GM12878 (cell line): ENCODE results near the gene ACTMAP. TPM values are rescaled to one million over a fixed set of nuclear protein-coding genes. Genes with fewer than 3 reads are reported as not detected.

Source experiments
- ATAC-seq: fragments of 200-7000 bp; cut with Tn5 transposase; 3 replicates; pipeline ENCODE4 v1.9.1; 2020; ENCODE audit warnings: mild to moderate bottlenecking, moderate library complexity
- BruUV-seq: library from RNA; stranded (reverse); fragments of 400-500 nt; replicated peaks from 2 replicates; lab custom pipeline; 2021; lab: Mats Ljungman, UMichigan
- CTCF ChIA-PET: fragments of 300-600 bp; sonication (Branson Sonifier 250); formaldehyde crosslinking; extraction: SDS; loops from one replicate; lab custom pipeline; 2021; ENCODE audit warnings: inconsistent platforms; lab: Yijun Ruan, JAX
- POLR2A ChIA-PET: fragments of 350-600 bp; formaldehyde crosslinking; extraction: SDS; loops from one replicate; lab custom pipeline; 2021; ENCODE audit warnings: inconsistent platforms; lab: Charles Lee
- RAD21 ChIA-PET: fragments of 300-600 bp; sonication (Branson Sonifier 250); formaldehyde crosslinking; loops from one replicate; lab custom pipeline; 2023; ENCODE audit warnings: antibody characterized with exemption; ENCODE audit not compliant: unreplicated experiment; lab: Charles Lee
- SMC1A ChIA-PET: fragments of 300-600 bp; sonication (Branson Sonifier 250); formaldehyde crosslinking; loops from one replicate; lab custom pipeline; 2023; ENCODE audit not compliant: unreplicated experiment, uncharacterized antibody; lab: Charles Lee
- DNase-seq: peaks from one replicate; pipeline ENCODE4 v3.0.0-alpha.2; 2011; ENCODE audit warnings: low read depth, low spot score
- FAIRE-seq: peaks from 3 replicates; lab custom pipeline; 2011; peaks lifted over from hg19 to GRCh38; lab: Jason Lieb, UNC
- H2AFZ ChIP-seq: 2 replicates; pipeline ENCODE4 v1.6.0; 2011; ENCODE audit warnings: low read depth, low read length, control low read depth; ENCODE audit not compliant: control insufficient read depth
- H3K27ac ChIP-seq: 2 replicates; pipeline ENCODE4 v1.5.1; 2011; ENCODE audit warnings: control low read depth; ENCODE audit not compliant: control insufficient read depth, insufficient read depth
- H3K27me3 ChIP-seq, 2 experiments: replicated peaks in 1 of 2; 2 replicates each; pipeline versions ENCODE4 v1.6.0 to v1.6.1; 2011; ENCODE audit warnings: low read length in 1 of 2; ENCODE audit not compliant: control insufficient read depth in 2 of 2, insufficient read depth in 2 of 2
- H3K36me3 ChIP-seq, 2 experiments: 2 replicates each; pipeline ENCODE4 v1.5.1; 2011; ENCODE audit warnings: low read length in 1 of 2; ENCODE audit not compliant: control insufficient read depth in 2 of 2, insufficient read depth in 2 of 2
- H3K4me1 ChIP-seq: 2 replicates; pipeline ENCODE4 v1.6.1; 2011; ENCODE audit warnings: mild to moderate bottlenecking, low read length, moderate library complexity, mixed read lengths; ENCODE audit not compliant: control insufficient read depth, insufficient read depth
- H3K4me2 ChIP-seq: 2 replicates; pipeline ENCODE4 v1.6.0; 2011; ENCODE audit warnings: control low read depth; ENCODE audit not compliant: control insufficient read depth, insufficient read depth
- H3K4me3 ChIP-seq: fragments of 200-600 bp; sonication (generic); 2 replicates; pipeline ENCODE4 v1.5.1; 2016
- H3K79me2 ChIP-seq: 2 replicates; pipeline ENCODE4 v1.6.0; 2011; ENCODE audit warnings: low read length; ENCODE audit not compliant: control insufficient read depth, insufficient read depth
- H3K9ac ChIP-seq: 2 replicates; pipeline ENCODE4 v1.8.0; 2011; ENCODE audit warnings: low read length, control low read depth, mixed read lengths; ENCODE audit not compliant: control insufficient read depth, insufficient read depth
- H3K9me3 ChIP-seq: replicated peaks from 3 replicates; pipeline ENCODE4 v1.5.1; 2011; ENCODE audit warnings: mild to moderate bottlenecking, low read length; ENCODE audit not compliant: control insufficient read depth, insufficient read depth
- H4K20me1 ChIP-seq: 2 replicates; pipeline ENCODE4 v1.6.0; 2011; ENCODE audit not compliant: control insufficient read depth, insufficient read depth
- EED ChIP-seq: sonication (generic); IDR thresholded peaks from 2 replicates; pipeline ENCODE4 v1.6.1; 2016; ENCODE audit warnings: antibody characterized with exemption, low read depth
- JUNB ChIP-seq: IDR thresholded peaks from 2 replicates; pipeline ENCODE4 v1.6.1; 2016; ENCODE audit warnings: antibody characterized with exemption, mild to moderate bottlenecking
- KDM1A ChIP-seq: fragments of 200-600 bp; sonication (generic); IDR thresholded peaks from 2 replicates; pipeline ENCODE4 v1.6.1; 2016; ENCODE audit warnings: borderline replicate concordance
- SMAD1 ChIP-seq: fragments of 450-650 bp; IDR thresholded peaks from 2 replicates; pipeline ENCODE4 v1.6.1; 2018; ENCODE audit warnings: mild to moderate bottlenecking, low read depth; ENCODE audit not compliant: partially characterized antibody
- SUZ12 ChIP-seq: fragments of 200-600 bp; sonication (generic); IDR thresholded peaks from one replicate; pipeline ENCODE4 v1.6.1; 2018; ENCODE audit warnings: antibody characterized with exemption, mild to moderate bottlenecking; ENCODE audit not compliant: unreplicated experiment
- YY1 ChIP-seq: IDR thresholded peaks from 2 replicates; pipeline ENCODE4 v1.6.1; 2011; ENCODE audit warnings: low read depth, mild to moderate bottlenecking, low read length
- WGBS: methylation state at CpG from one replicate; pipeline ENCODE4 v1.1.6; 2016; ENCODE audit warnings: low lambda C conversion rate; ENCODE audit not compliant: insufficient replicate concordance, insufficient coverage; ENCODE audit errors: missing lambda C conversion rate; 5-methylcytosine and 5-hydroxymethylcytosine counted together
- in situ Hi-C: fragments of 300-500 bp; cut with MboI; formaldehyde crosslinking; loops from 9 replicates; pipeline ENCODE4 v1.14.3; 2018; ENCODE audit warnings: mixed read lengths
- intact Hi-C: fragments of 100-400 bp; cut with micrococcal nuclease; formaldehyde crosslinking; loops from one replicate; pipeline ENCODE4 v1.14.2; 2022; ENCODE audit not compliant: unreplicated experiment
- polyA plus RNA-seq, 11 experiments: library from polyadenylated mRNA; depleted of rRNA in 4 of 11; unstranded in 6 of 11; stranded (reverse) in 5 of 11; fragments of >200 nt; fragmentation: Nextera tagmentation in 4 of 11; fragmentation: Illumina TruSeq in 1 of 11; extraction: Ambion mirVana in 4 of 11; extraction: Trizol in 1 of 11; gene quantifications; 1 replicate in 1 of 11; 2 replicates in 10 of 11; pipeline versions ENCODE4 v1.2.1 to v1.2.3, GENCODE V29; 2011 to 2016; ENCODE audit warnings: inconsistent platforms in 2 of 11, missing spikeins in 2 of 11, low read depth in 1 of 11
- total RNA-seq, 4 experiments: library from RNA; depleted of rRNA in 3 of 4; stranded (reverse); fragments of >200 nt in 3 of 4; fragmentation: Illumina TruSeq in 1 of 4; extraction: Trizol in 1 of 4; gene quantifications; 2 replicates each; pipeline versions ENCODE4 v1.2.1 to v1.2.3, GENCODE V29; 2013 to 2021
- TF ChIP-seq, protein P1 (sequence below): fragments of 450-650 bp; IDR thresholded peaks from 2 replicates; pipeline ENCODE4 v1.6.1; 2017; ENCODE audit warnings: mild to moderate bottlenecking, low read depth, inconsistent platforms; ENCODE audit not compliant: poor library complexity, severe bottlenecking
- TF ChIP-seq, protein P2 (sequence below): fragments of 450-650 bp; formaldehyde crosslinking; IDR thresholded peaks from 2 replicates; pipeline ENCODE4 v1.4.0; 2020; ENCODE audit warnings: mild to moderate bottlenecking, moderate library complexity

ACTMAP gene
- total and polyA plus RNA-seq, 10 of the 15 experiments (the other 5 are each of a cell fraction or from before 2014, with no cell fraction given): 3.0 to 26.2 (median 11.1) TPM

DNA sequence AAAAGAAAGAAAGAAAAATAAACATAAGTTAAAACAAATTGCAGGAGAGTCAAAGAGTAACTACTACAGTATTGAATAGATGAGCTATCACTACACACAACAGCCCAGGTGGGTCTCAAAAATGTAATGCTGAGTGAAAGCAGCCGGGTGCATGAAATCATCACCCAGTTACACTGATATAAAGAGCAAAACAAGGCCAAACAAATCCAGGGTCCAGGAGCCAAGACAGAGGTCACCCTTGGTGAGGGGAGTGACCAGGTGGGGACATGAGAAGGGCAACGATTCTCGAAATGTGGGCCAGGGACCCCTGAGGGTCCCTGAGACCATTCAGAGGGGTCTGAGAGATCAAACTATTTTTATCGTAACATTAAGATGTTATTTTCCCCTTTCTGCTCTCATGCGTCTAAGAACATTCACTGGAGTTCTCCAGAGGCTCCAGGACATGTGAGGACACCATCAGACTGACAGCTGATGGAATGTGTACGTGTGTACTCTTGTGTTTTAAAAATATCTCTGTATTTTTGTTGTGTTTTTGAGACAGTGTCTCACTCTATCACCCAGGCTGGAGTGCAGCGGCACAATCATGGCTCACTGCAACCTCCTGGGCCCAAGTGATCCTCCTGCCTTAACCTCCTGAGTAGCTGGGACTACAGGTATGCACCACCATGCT, 44.2 kb downstream of the ACTMAP start:
- H3K4me1 ChIP-seq: no peaks in the 10 kb centered on the region
- no peak for FAIRE-seq
- WGBS: 80% methylated on average over 7 of the region's 7 CpGs
- no TSS peak for BruUV-seq
- H3K9me3 ChIP-seq: no peaks in the 10 kb centered on the region
- SMC1A ChIA-PET: no interaction called here
- TF ChIP-seq YY1: no peak
- TF ChIP-seq JUNB: no peak
- TF ChIP-seq KDM1A: no peak
- no peak for TF ChIP-seq SUZ12
- TF ChIP-seq, protein P1, sequence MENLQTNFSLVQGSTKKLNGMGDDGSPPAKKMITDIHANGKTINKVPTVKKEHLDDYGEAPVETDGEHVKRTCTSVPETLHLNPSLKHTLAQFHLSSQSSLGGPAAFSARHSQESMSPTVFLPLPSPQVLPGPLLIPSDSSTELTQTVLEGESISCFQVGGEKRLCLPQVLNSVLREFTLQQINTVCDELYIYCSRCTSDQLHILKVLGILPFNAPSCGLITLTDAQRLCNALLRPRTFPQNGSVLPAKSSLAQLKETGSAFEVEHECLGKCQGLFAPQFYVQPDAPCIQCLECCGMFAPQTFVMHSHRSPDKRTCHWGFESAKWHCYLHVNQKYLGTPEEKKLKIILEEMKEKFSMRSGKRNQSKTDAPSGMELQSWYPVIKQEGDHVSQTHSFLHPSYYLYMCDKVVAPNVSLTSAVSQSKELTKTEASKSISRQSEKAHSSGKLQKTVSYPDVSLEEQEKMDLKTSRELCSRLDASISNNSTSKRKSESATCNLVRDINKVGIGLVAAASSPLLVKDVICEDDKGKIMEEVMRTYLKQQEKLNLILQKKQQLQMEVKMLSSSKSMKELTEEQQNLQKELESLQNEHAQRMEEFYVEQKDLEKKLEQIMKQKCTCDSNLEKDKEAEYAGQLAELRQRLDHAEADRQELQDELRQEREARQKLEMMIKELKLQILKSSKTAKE: no peak
- TF ChIP-seq EED: no peak
- TF ChIP-seq, protein P2, sequence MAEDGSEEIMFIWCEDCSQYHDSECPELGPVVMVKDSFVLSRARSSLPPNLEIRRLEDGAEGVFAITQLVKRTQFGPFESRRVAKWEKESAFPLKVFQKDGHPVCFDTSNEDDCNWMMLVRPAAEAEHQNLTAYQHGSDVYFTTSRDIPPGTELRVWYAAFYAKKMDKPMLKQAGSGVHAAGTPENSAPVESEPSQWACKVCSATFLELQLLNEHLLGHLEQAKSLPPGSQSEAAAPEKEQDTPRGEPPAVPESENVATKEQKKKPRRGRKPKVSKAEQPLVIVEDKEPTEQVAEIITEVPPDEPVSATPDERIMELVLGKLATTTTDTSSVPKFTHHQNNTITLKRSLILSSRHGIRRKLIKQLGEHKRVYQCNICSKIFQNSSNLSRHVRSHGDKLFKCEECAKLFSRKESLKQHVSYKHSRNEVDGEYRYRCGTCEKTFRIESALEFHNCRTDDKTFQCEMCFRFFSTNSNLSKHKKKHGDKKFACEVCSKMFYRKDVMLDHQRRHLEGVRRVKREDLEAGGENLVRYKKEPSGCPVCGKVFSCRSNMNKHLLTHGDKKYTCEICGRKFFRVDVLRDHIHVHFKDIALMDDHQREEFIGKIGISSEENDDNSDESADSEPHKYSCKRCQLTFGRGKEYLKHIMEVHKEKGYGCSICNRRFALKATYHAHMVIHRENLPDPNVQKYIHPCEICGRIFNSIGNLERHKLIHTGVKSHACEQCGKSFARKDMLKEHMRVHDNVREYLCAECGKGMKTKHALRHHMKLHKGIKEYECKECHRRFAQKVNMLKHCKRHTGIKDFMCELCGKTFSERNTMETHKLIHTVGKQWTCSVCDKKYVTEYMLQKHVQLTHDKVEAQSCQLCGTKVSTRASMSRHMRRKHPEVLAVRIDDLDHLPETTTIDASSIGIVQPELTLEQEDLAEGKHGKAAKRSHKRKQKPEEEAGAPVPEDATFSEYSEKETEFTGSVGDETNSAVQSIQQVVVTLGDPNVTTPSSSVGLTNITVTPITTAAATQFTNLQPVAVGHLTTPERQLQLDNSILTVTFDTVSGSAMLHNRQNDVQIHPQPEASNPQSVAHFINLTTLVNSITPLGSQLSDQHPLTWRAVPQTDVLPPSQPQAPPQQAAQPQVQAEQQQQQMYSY (CRISPR knock-in tag): no peak
- TF ChIP-seq SMAD1: no peak
- TF ChIP-seq, all 136 proteins: peak for 0
- CTCF ChIA-PET: interaction anchor here (1.0 kb wide), 1 partner anchor 113 kb away, joined by 4 read pairs; no protein-coding TSS in a partner anchor
- POLR2A ChIA-PET: interaction anchor here (0.6 to 0.9 kb wide), 2 partner anchors 11 to 226 kb away, joined by 3 read pairs; partner anchors contain the start of genes COQ8B and ITPKC
- Histone ChIP-seq H2AFZ (no peak overlapping the region), H3K27ac (no peak overlapping the region), H3K27me3 (no peaks in the 10 kb centered on the region), H3K9ac (no peak overlapping the region), H3K36me3 (peaks cover 0 to 7% of the 10 kb centered on the region in 2 experiments; a peak in 2 of 4 replicates), H3K4me2 (no peak overlapping the region), H4K20me1 (no peaks in the 10 kb centered on the region), H3K79me2 (no peaks in the 10 kb centered on the region), H3K4me3 (no peak overlapping the region)
- intact Hi-C loops: no loop called here
- RAD21 ChIA-PET: no interaction called here
- DNase-seq (no peak), ATAC-seq (no peak)
- in situ Hi-C loops: no loop called here
